ENCODE data around the gene NCKAP5. TPM values are rescaled to one million over a fixed set of nuclear protein-coding genes. Genes with fewer than 3 reads are reported as not detected.
"Not testable (repeated sequence)": the region's sequence is repeated elsewhere in the genome, so short reads cannot be mapped to it uniquely, and the experiment has no call there.

The NCKAP5 gene
- total and polyA plus RNA-seq, 2 experiments from 2014 or later, result 0.21 to 0.31 TPM

DNA sequence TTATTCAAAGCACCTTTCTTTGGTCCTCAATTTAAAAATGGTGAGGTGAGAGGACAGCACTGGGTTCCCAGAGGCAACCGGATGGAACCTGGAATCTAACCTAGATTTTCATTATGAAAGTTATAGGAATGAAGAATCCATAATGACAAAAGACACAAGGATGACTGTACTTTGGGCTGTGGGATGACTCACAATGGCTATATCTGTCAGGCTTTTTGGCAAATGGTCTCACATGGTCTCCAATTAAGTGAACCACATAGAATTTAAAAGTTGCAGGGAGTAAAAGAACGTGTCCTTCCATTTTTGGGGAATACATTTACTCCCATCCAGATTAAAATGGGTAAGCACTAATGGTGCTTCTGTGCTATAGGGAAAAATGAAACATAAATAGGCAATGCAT lies 866.5 kb downstream of the NCKAP5 start:
- no peaks in the 10 kb centered on the region for H3K4me1 ChIP-seq (ENCODE audit: low read depth)
- no peak for DNase-seq (ENCODE audit: low read depth in 1 of 2, low spot score in 1 of 2)
- H3K9me3 ChIP-seq (ENCODE audit: low read depth), result no peaks in the 10 kb centered on the region
- no peaks in the 10 kb centered on the region for H3K36me3 ChIP-seq
- TF ChIP-seq, protein P1, sequence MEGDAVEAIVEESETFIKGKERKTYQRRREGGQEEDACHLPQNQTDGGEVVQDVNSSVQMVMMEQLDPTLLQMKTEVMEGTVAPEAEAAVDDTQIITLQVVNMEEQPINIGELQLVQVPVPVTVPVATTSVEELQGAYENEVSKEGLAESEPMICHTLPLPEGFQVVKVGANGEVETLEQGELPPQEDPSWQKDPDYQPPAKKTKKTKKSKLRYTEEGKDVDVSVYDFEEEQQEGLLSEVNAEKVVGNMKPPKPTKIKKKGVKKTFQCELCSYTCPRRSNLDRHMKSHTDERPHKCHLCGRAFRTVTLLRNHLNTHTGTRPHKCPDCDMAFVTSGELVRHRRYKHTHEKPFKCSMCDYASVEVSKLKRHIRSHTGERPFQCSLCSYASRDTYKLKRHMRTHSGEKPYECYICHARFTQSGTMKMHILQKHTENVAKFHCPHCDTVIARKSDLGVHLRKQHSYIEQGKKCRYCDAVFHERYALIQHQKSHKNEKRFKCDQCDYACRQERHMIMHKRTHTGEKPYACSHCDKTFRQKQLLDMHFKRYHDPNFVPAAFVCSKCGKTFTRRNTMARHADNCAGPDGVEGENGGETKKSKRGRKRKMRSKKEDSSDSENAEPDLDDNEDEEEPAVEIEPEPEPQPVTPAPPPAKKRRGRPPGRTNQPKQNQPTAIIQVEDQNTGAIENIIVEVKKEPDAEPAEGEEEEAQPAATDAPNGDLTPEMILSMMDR (IDR thresholded peaks at IDR 0.05; ENCODE audit: low read depth, low read length), result no peak
- no peaks in the 10 kb centered on the region for H3K27me3 ChIP-seq
- H3K27ac ChIP-seq, result no peak overlapping the region
- H3K4me3 ChIP-seq, result no peak overlapping the region

DNA sequence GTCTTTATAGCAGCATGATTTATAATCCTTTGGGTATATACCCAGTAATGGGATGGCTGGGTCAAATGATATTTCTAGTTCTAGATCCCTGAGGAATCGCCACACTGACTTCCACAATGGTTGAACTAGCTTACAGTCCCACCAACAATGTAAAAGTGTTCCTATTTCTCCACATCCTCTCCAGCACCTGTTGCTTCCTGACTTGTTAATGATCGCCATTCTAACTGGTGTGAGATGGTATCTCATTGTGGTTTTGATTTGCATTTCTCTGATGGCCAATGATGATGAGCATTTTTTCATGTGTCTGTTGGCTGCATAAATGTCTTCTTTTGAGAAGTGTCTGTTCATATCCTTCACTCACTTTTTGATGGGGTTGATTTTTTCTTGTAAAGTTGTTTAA lies 868.5 kb downstream of the NCKAP5 start:
- H3K9me3 ChIP-seq (ENCODE audit: low read depth), result not testable (repeated sequence)

DNA sequence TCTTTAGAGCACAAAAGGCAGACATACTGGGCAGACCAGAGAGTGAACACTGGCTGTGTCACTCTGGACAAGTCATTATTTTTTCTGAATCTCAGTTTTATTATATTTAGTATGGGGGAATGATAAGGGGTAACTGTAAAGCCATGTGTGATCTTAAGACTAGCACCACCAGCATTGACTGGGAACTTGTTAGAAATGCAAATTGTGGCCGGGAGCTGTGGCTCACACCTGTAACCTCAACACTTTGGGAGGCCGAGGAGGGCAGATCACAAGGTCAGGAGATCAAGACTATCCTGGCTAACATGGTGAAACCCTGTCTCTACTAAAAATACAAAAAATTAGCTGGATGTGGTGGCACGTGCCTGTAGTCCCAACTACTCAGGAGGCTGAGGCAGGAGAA lies 869.9 kb downstream of the NCKAP5 start:
- not testable (repeated sequence) for DNase-seq (ENCODE audit: low read depth in 1 of 2, low spot score in 1 of 2); H3K4me1 ChIP-seq (ENCODE audit: low read depth); H3K27ac ChIP-seq; H3K27me3 ChIP-seq; H3K36me3 ChIP-seq; H3K9me3 ChIP-seq (ENCODE audit: low read depth); H3K4me3 ChIP-seq

More for the DNA sequence above, 868.5 kb downstream of the NCKAP5 start:
- not testable (repeated sequence) for H3K36me3 ChIP-seq; H3K27me3 ChIP-seq; H3K4me1 ChIP-seq (ENCODE audit: low read depth); H3K4me3 ChIP-seq; DNase-seq (ENCODE audit: low read depth in 1 of 2, low spot score in 1 of 2); H3K27ac ChIP-seq

DNA sequence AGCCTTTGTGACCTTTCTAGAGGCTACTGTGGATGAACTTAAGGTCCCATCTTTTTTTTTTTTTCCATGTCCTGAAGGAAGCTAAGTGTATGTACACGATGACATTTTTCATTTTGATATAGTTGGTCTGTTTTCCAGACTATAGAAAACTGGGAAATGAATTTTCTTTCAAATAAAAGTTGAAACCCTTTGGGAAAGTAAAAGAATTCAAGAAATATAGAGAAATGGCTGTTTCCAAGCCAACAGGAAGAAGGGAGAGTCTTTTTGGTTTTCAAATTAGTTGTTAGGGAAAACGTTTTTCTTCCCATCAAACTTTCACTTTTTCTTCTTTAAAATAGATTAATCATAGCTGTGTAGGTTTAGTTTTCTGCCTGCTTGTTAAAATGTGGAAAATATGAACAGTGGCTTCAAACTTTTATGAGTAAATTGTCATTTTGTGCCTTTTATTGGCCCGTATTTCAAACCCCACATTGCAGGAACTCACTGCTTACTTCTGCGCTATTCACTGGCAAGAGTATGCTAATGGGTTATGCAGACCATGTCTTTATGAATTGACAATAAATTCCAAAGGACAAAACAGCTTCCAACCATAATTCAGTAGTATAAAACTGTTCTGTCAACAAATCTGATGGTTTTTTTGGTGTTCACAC lies 870.6 kb downstream of the NCKAP5 start:
- Histone ChIP-seq H3K36me3 (no peaks in the 10 kb centered on the region), H3K27ac (no peak overlapping the region), H3K4me3 (no peak overlapping the region), H3K4me1 (ENCODE audit: low read depth) (no peaks in the 10 kb centered on the region), H3K27me3 (no peaks in the 10 kb centered on the region), H3K9me3 (ENCODE audit: low read depth) (no peaks in the 10 kb centered on the region)
- TF ChIP-seq, protein P1 (IDR thresholded peaks at IDR 0.05; ENCODE audit: low read depth, low read length), result no peak
- DNase-seq (ENCODE audit: low read depth in 1 of 2, low spot score in 1 of 2), result no peak

DNA sequence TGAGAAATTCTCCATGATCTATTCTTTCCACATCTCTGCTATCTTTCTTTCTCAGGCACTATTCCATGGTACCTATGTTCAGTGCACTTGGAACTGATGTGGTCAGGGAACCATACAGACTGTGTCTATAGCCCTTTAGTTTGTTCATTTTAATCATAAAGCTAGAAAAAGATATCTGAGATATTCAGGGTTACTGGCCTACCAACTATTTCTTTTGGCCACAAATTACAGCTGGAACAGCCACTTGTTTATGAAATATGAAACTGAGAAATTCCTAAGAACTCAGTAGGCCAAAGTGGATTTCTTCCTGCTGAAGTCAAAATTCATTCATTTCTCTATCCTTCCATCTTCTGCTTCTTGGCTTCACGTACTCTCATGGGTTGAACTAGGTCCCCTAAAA lies 875.4 kb downstream of the NCKAP5 start:
- no peak for DNase-seq (ENCODE audit: low read depth in 1 of 2, low spot score in 1 of 2)
- TF ChIP-seq, protein P1 (IDR thresholded peaks at IDR 0.05; ENCODE audit: low read depth, low read length), result no peak

DNA sequence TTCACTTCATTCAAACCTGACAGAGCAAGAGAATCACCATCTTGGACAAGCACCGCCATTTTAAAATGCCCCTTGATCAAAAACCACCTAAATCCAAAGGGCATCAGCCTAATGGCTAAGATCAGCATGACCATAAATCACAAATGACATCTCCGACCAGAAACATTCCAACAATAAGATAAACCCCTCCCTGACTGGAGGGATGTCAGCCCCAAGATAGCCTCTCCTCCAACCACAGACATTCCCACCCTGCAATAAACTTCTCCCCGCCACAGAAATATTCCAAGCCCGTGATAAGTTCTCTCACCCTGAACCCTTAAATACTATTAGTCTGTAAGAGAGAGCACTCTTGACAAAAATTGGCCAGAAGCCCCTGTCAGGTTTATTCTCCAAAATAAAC lies 876.7 kb downstream of the NCKAP5 start:
- no peaks in the 10 kb centered on the region for H3K27me3 ChIP-seq
- no peaks in the 10 kb centered on the region for H3K9me3 ChIP-seq (ENCODE audit: low read depth)
- H3K27ac ChIP-seq, result no peak overlapping the region
- H3K36me3 ChIP-seq, result no peaks in the 10 kb centered on the region
- DNase-seq (ENCODE audit: low read depth in 1 of 2, low spot score in 1 of 2), result no peak
- H3K4me1 ChIP-seq (ENCODE audit: low read depth), result no peaks in the 10 kb centered on the region
- H3K4me3 ChIP-seq, result no peak overlapping the region
- TF ChIP-seq, protein P1 (IDR thresholded peaks at IDR 0.05; ENCODE audit: low read depth, low read length), result no peak

More for the DNA sequence above, 875.4 kb downstream of the NCKAP5 start:
- Histone ChIP-seq H3K4me1 (ENCODE audit: low read depth) (no peaks in the 10 kb centered on the region), H3K27me3 (no peaks in the 10 kb centered on the region), H3K4me3 (no peak overlapping the region), H3K27ac (no peak overlapping the region), H3K36me3 (no peaks in the 10 kb centered on the region), H3K9me3 (ENCODE audit: low read depth) (no peaks in the 10 kb centered on the region)

Data from cardiac muscle cell (in vitro differentiated cells and primary cell).